ENCODE measurements around the gene NSMCE1.

DNA sequence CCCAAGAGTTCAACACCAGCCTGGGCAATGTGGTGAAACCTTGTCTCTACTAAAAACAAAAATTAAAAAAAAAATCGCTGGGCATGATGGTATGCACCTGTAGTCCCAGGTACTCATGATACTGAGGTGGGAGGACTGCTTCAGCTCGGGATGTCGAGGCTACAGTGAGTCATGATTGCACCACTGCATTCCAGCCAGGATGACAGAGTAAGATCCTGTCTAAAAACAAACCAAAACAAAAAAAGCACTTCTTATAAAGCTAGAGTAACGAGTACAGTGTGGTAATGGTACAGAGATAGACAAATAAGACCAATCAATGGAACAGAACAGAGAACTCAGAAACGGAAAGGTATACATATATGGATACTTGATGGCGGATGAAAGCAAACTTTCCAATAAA lies 4.4 kb downstream of the NSMCE1 start:
- TF ChIP-seq CTCF (IDR thresholded peaks at IDR 0.05), result no peak
- TF ChIP-seq POLR2A (IDR thresholded peaks at IDR 0.05), result no peak
